Loucy (cell line): ENCODE measurements around the gene P2RX3.

Experiments
- EZH2phosphoT487 ChIP-seq: fragments of 200-600 bp; IDR thresholded peaks from 2 replicates; pipeline ENCODE4 v1.6.1; 2018; ENCODE audit warnings: antibody characterized with exemption, mild to moderate bottlenecking, moderate library complexity, borderline replicate concordance
- TF ChIP-seq, protein P1 (sequence below): fragments of 200-600 bp; sonication (generic); conservative IDR thresholded peaks from 2 replicates; pipeline ENCODE4 v1.5.1; 2014; ENCODE audit warnings: mild to moderate bottlenecking, antibody characterized with exemption, low read length

- TF ChIP-seq, protein P1, sequence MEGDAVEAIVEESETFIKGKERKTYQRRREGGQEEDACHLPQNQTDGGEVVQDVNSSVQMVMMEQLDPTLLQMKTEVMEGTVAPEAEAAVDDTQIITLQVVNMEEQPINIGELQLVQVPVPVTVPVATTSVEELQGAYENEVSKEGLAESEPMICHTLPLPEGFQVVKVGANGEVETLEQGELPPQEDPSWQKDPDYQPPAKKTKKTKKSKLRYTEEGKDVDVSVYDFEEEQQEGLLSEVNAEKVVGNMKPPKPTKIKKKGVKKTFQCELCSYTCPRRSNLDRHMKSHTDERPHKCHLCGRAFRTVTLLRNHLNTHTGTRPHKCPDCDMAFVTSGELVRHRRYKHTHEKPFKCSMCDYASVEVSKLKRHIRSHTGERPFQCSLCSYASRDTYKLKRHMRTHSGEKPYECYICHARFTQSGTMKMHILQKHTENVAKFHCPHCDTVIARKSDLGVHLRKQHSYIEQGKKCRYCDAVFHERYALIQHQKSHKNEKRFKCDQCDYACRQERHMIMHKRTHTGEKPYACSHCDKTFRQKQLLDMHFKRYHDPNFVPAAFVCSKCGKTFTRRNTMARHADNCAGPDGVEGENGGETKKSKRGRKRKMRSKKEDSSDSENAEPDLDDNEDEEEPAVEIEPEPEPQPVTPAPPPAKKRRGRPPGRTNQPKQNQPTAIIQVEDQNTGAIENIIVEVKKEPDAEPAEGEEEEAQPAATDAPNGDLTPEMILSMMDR = no peak
- no peak for TF ChIP-seq EZH2phosphoT487
Measured at GRCh38 chr11:57399221-57399620, 61.1 kb downstream of the P2RX3 start.
